ENCODE data around the gene CAMSAP2. TPM values are rescaled to one million over a fixed set of nuclear protein-coding genes. Genes with fewer than 3 reads are reported as not detected.

The CAMSAP2 gene
- total and polyA plus RNA-seq, 2 donors (not counting 3 experiments of a cell fraction or from before 2014, with no cell fraction given), result 6.7 to 45.5 TPM

DNA sequence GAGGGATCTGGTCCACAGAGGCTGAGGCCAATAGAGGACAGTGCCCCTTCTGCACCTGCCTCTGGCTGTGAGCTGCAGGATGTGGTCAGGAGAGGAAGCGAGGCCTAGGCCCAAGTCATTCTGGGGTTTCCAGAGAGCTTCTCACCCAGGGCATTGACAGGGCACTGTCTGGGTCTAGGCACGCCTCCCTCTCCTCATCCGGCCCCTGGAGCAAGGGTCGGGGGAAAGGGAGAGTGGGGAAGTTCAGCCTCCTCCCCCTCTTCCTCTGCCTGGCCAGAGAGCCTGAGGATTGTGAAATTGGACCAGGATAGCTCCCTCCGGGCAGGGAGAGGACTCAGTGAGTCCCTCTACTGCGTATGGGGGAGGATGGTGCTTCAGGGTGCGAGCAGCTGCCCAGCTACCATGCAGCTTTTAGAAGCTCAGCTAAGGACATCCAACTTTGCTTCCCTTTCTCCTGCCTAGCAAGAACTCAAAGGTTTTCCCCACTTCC lies 149.7 kb downstream of the CAMSAP2 start:
- H3K9ac ChIP-seq (replicated peaks; ENCODE audit: extremely low read depth, insufficient read depth, low read length), result no peak overlapping the region
- intact Hi-C loops (cut with micrococcal nuclease) (no loop called here), dilution Hi-C loops (cut with MboI; ENCODE audit: extremely low pct_ligation_motif_present, low sequenced_read_pairs) (no loop called here)
- no peaks in the 10 kb centered on the region for H3K9me3 ChIP-seq (replicated peaks; ENCODE audit: control insufficient read depth, insufficient read depth, low read length)
- FAIRE-seq, result no peak
- DNase-seq (ENCODE audit: low read depth, low spot score), result no peak
- no TSS peak for BruUV-seq (replicated peaks)
- no peaks in the 10 kb centered on the region for H3K36me3 ChIP-seq (ENCODE audit: control insufficient read depth in 2 of 2, extremely low read depth in 1 of 2, insufficient read depth in 2 of 2, low read length in 2 of 2)
- ChIA-PET POLR2A (no interaction called here), CTCF (interaction anchor here (1.0 to 2.3 kb wide), 5 partner anchors 9 to 266 kb away, joined by 3 to 7 read pairs (median 4); no protein-coding TSS in a partner anchor)
- H3K79me2 ChIP-seq (ENCODE audit: control insufficient read depth, insufficient read depth, low read length), result no peaks in the 10 kb centered on the region
- no peak overlapping the region for H3K4me2 ChIP-seq (ENCODE audit: insufficient read depth, low read length)
- H4K20me1 ChIP-seq (replicated peaks; ENCODE audit: control insufficient read depth, extremely low read depth, insufficient read depth, low read length), result no peaks in the 10 kb centered on the region
- no peaks in the 10 kb centered on the region for H3K9me1 ChIP-seq (replicated peaks; ENCODE audit: control insufficient read depth, extremely low read depth, insufficient read depth, low read length)
- TF ChIP-seq EZH2 (IDR thresholded peaks at IDR 0.05; ENCODE audit: borderline replicate concordance, low read depth, low read length, severe bottlenecking) (peak; percentile 25), FOS (IDR thresholded peaks at IDR 0.05; ENCODE audit: borderline replicate concordance, insufficient read depth, low read length) (no peak)
- no peak overlapping the region for H3K27ac ChIP-seq (ENCODE audit: insufficient read depth, low read depth, low read length)
- no peak overlapping the region for H2AFZ ChIP-seq (ENCODE audit: low read depth, low read length)
- H3K4me1 ChIP-seq (ENCODE audit: control insufficient read depth, extremely low read depth, insufficient read depth, low read length), result no peaks in the 10 kb centered on the region
- H3K27me3 ChIP-seq (ENCODE audit: control insufficient read depth in 2 of 2, insufficient read depth in 2 of 2, low read length in 2 of 2), result peaks cover 36 to 39% of the 10 kb centered on the region in 2 experiments
- H3K4me3 ChIP-seq (replicated peaks in 1 of 3; ENCODE audit: insufficient read depth in 1 of 3, low read depth in 1 of 3, low read length in 3 of 3), result no peak overlapping the region

DNA sequence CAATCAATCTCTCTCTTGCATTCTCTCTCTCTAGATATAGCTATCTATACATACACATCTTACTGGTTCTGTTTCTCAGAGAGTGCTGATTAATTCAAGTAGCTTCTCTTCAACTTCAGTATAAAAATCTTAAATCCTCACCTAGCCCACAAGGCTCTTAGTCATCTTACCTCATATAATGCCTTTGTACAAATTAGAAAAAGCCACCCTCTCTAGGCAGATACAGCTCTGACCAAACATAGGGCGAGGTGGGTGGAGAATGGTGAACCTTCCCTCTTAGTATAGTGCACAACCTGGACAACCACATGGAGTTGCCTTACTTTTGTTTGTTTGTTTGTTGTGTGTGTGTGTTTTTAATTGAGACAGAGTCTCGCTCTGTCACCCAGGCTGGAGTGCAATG lies 150.9 kb downstream of the CAMSAP2 start:
- CTCF ChIA-PET, result interaction anchor here (2.3 kb wide), 1 partner anchor 11 kb away, joined by 7 read pairs; no protein-coding TSS in a partner anchor
- no peaks in the 10 kb centered on the region for H3K9me3 ChIP-seq (replicated peaks; ENCODE audit: control insufficient read depth, insufficient read depth, low read length)
- no peak overlapping the region for H3K4me2 ChIP-seq (ENCODE audit: insufficient read depth, low read length)
- dilution Hi-C loops (cut with MboI; ENCODE audit: extremely low pct_ligation_motif_present, low sequenced_read_pairs), result no loop called here
- no peaks in the 10 kb centered on the region for H3K4me1 ChIP-seq (ENCODE audit: control insufficient read depth, extremely low read depth, insufficient read depth, low read length)
- peaks cover 39 to 46% of the 10 kb centered on the region in 2 experiments for H3K27me3 ChIP-seq (ENCODE audit: control insufficient read depth in 2 of 2, insufficient read depth in 2 of 2, low read length in 2 of 2)
- no peaks in the 10 kb centered on the region for H3K36me3 ChIP-seq (ENCODE audit: control insufficient read depth in 2 of 2, extremely low read depth in 1 of 2, insufficient read depth in 2 of 2, low read length in 2 of 2)
- TF ChIP-seq CTCF (IDR thresholded peaks at IDR 0.05; ENCODE audit: extremely low read depth in 1 of 2, insufficient read depth in 1 of 2, low read depth in 1 of 2, low read length in 2 of 2), result no peak
- TF ChIP-seq GATA2 (IDR thresholded peaks at IDR 0.05; ENCODE audit: insufficient read depth, insufficient read length, low read depth, low read length), result no peak
- TF ChIP-seq EZH2 (IDR thresholded peaks at IDR 0.05; ENCODE audit: borderline replicate concordance, low read depth, low read length, severe bottlenecking), result no peak
- TF ChIP-seq MYC (IDR thresholded peaks at IDR 0.05; ENCODE audit: low read depth, low read length), result no peak
- TF ChIP-seq POLR2A (IDR thresholded peaks at IDR 0.05; ENCODE audit: low read depth, low read length), result no peak
- TF ChIP-seq POLR2AphosphoS5 (IDR thresholded peaks at IDR 0.05; ENCODE audit: insufficient read depth, low read depth, low read length), result no peak
- TF ChIP-seq JUN (IDR thresholded peaks at IDR 0.05; ENCODE audit: borderline replicate concordance, insufficient read depth, insufficient read length, low read depth), result no peak
- TF ChIP-seq, protein P1, sequence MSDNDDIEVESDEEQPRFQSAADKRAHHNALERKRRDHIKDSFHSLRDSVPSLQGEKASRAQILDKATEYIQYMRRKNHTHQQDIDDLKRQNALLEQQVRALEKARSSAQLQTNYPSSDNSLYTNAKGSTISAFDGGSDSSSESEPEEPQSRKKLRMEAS (IDR thresholded peaks at IDR 0.05; ENCODE audit: insufficient read depth, insufficient read length), result no peak
- no peak for TF ChIP-seq FOS (IDR thresholded peaks at IDR 0.05; ENCODE audit: borderline replicate concordance, insufficient read depth, low read length)
- no peak for FAIRE-seq
- DNase-seq (ENCODE audit: low read depth, low spot score), result no peak
- intact Hi-C loops (cut with micrococcal nuclease), result no loop called here
- POLR2A ChIA-PET, result no interaction called here
- H2AFZ ChIP-seq (ENCODE audit: low read depth, low read length), result no peak overlapping the region
- no TSS peak for BruUV-seq (replicated peaks)
- H3K79me2 ChIP-seq (ENCODE audit: control insufficient read depth, insufficient read depth, low read length), result no peaks in the 10 kb centered on the region
- H3K9ac ChIP-seq (replicated peaks; ENCODE audit: extremely low read depth, insufficient read depth, low read length), result no peak overlapping the region
- H3K4me3 ChIP-seq (replicated peaks in 1 of 3; ENCODE audit: insufficient read depth in 1 of 3, low read depth in 1 of 3, low read length in 3 of 3), result no peak overlapping the region
- no peak overlapping the region for H3K27ac ChIP-seq (ENCODE audit: insufficient read depth, low read depth, low read length)
- no peaks in the 10 kb centered on the region for H4K20me1 ChIP-seq (replicated peaks; ENCODE audit: control insufficient read depth, extremely low read depth, insufficient read depth, low read length)
- H3K9me1 ChIP-seq (replicated peaks; ENCODE audit: control insufficient read depth, extremely low read depth, insufficient read depth, low read length), result no peaks in the 10 kb centered on the region

Measured in endothelial cell of umbilical vein (primary cell).